ENCODE results near the gene CACNA1E.

The CACNA1E gene

GRCh38 chr1:181718034-181718433 lies 234.7 kb downstream of the CACNA1E start:
- DNase-seq: no peak

- no peak for DNase-seq
Observed at GRCh38 chr1:181726320-181727012, 243.1 kb downstream of the CACNA1E start.

GRCh38 chr1:181730606-181731005 lies 247.3 kb downstream of the CACNA1E start:
- no peak for DNase-seq

- DNase-seq: no peak
Observed at GRCh38 chr1:181732218-181732990, 249.1 kb downstream of the CACNA1E start.

- DNase-seq: no peak
Observed at GRCh38 chr1:181733486-181733885, 250.2 kb downstream of the CACNA1E start.

- no peak for DNase-seq
Observed at GRCh38 chr1:181737056-181737455, 253.7 kb downstream of the CACNA1E start.

DNA sequence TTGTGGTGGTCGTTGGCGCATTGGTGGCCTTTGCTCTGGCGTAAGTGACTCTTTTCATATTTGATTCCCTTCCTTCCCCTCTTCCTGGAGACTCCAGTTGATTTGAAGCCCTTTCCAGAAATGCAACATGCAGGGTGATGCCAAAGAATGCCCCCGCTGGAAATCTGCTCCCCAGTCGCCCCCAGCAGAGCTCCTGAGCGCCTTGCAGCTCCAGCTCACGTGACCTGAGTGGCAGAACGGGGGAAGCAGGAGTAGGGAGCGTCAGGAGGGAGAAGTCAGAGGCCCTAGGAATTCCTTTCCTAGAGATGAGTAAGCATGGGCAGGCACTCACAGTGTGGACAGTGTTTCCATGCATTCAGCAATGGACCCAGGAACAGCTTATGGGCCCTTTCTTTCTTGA lies 255.9 kb downstream of the CACNA1E start:
- DNase-seq: no peak

- no peak for DNase-seq
Observed at GRCh38 chr1:181742426-181742825, 259.1 kb downstream of the CACNA1E start.

GRCh38 chr1:181743878-181744312 lies 260.6 kb downstream of the CACNA1E start:
- DNase-seq: no peak

DNA sequence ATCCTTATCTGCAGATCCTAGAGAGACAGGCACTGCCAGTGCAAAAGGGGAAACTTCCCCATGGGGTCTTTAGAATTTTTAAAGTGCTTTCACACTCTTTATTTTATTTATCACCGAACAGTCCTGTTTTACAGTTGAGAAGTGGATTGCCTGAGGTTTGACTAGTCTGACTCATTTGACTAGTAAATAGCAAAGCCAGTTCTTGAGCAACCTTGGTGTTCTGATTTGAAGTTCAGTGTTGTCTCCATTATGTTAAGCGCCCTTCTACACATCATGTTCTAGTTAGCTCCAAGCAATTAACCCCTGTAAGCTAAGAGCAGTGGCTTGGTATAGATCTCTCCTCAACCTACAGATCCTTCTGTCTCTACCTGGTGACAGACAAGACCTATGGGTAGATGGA lies 262.9 kb downstream of the CACNA1E start:
- no peak for DNase-seq

DNA sequence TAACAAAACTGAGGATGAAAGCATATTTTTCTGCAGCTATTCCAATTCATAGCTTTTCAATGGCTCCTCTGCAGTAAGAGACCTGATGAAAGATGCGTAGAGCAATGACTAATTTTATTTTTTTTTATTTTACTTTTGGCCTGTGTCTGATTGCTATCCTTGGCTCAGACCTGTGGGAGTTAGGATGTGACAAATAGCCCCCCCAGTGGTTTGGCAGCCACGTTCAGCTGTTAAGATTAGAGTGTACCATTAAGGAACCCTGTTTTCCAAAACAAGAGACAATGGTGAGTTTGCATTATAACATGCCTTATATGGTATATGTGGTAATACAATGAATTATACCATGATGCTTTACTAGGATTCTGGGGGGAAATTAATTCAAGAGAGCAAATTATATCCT lies 264.7 kb downstream of the CACNA1E start:
- no peak for DNase-seq

DNA sequence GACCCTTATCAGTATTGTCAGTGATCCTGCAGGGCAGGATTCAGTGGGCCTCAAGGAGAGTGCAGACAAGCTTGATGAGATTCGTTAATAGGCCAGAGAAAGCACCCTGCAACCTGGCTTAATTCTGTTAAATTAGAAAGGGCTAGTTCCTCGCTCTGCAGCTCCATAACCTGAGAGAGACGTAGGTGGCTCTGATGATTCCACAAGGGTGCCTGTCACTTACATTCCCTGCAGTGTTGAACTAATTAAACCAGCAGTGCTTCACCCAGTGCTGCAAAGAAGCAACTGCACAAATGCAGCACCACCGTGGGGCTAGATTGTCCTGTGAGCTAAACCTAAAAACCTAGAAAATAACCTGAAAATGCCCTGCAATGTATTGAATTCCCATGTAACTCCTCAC lies 270.8 kb downstream of the CACNA1E start:
- no peak for DNase-seq

DNA sequence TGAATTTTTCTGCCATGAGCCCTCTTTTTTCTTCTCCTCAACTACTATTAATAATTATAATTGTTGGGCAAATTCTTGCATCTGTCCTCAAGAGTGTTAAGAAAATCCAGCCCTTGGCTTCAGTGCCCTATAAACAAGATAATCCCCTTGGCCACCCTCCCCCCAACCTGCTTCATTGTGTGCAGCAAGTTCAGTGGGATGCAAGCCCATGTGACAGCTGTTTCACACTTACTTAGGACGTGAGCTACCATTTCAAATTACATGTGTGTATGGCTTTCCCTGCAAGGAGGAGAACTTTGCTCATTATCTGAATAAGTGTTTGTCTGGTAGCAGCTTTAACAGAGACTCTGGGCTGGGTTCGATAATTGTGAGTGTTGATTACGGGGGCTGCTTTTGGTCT lies 276.2 kb downstream of the CACNA1E start:
- DNase-seq: no peak

GRCh38 chr1:181763736-181764135 lies 280.4 kb downstream of the CACNA1E start:
- no peak for DNase-seq

GRCh38 chr1:181765451-181766026 lies 282.2 kb downstream of the CACNA1E start:
- no peak for DNase-seq

GRCh38 chr1:181767001-181767708 lies 283.8 kb downstream of the CACNA1E start:
- no peak for DNase-seq

DNA sequence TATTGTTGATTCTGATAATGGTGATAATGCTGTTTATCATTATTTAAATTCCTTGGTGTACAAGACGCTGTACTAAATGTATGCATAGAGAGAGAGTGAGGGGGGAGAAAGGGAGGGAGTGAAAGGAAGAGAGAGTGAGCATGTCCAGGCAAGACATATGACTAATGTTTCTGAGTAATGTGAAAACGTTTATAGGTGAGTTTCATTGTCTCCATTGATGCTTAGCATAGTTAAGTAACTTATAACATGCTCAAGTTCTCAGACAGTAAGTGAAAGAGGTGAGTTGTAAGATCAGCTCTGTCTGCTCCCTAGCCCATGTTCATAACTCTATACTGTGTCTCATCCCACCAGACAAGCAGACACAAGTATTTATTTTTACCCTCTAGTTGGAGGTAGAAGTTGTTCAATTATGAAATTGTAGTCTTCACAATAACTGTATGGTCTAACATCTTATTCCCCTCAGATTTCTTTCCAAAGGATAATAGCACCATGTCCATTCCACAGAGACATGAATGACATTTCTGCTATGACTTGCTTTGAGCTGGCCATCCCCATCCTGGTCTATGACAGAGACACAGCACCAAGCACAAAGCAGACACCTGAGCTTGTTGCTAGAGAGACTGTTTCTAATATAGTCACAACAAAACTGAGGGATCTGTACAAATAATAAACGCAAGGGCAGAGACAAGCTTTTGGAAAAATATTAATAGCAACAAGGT lies 285.1 kb downstream of the CACNA1E start:
- no peak for DNase-seq

DNA sequence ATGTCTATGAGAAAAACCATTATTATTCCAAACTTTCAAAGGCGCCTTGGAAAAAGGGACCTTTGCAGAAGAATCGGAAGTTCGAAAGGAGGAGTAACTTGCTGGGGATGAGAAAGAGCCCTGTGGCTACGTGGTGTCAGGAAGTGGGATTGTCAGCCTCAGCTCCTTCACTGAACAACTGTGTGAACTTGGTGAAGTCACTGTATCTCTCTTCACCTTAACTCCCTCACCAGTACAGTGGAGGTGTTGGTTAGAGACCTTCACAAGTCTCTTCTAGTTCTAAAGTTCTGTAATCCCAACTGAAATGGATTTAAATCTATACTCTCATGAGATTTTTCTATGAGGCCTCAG lies 285.6 kb downstream of the CACNA1E start:
- DNase-seq: no peak

DNA sequence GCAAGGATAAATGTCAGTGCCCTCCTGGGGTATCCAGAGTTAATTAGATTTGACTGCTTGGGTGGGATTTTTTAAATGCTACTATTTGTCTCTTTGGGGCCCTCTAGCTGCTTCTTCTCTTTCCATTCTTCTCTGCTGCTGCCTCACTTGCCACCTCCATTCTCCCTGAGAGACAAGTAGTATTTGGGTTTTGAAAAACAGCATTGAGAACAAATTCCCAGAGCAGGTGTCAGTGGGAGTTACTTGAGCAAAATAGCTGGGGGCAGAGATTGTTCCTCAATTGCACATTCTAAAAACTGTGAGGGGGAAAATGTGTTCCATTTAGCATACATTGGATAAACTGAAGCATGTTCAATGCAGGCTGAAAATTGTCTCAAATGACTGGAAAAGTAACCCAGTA lies 286.5 kb downstream of the CACNA1E start:
- DNase-seq: no peak

DNA sequence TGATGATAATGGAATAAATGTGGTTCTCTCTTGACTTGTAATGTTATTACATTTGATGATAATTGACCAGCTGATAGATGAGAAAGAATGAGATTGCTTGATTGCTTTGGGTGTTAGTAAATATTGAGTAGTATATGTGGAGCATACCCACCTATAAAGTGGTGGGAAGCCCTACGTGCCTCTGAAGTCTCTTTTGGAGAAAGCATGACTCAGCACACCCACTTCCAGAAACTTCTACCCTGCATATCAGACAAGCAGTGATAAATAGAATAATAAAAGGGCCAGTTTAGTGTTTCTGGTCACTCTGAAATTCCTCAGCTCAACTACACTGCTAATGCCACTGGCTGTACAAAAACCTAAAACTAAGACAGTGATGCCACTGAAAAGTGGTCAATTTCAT lies 289.4 kb downstream of the CACNA1E start:
- DNase-seq: no peak

DNA sequence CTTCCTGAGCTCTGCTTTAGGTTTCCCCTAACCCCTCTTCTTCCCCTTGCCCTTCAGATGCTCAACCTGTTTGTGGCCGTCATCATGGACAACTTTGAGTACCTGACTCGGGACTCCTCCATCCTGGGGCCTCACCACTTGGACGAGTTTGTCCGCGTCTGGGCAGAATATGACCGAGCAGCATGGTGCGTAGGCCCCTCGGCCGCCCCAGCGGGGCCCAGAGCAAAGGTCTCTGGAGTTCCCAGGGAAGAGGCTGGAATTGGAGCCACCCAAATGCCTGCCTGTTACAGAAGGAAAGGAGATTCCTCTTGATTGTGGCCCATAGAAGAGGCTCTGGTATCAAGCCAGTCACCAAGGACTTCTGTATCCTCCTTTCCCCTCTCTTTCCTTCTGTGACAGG lies 292.7 kb downstream of the CACNA1E start:
- no peak for DNase-seq

GRCh38 chr1:181777286-181777685 lies 294.0 kb downstream of the CACNA1E start:
- no peak for DNase-seq

- no peak for DNase-seq
Observed at GRCh38 chr1:181777812-181778211, 294.5 kb downstream of the CACNA1E start.
